ENCODE measurements around the gene PLCL1. TPM values are rescaled to one million over a fixed set of nuclear protein-coding genes. Genes with fewer than 3 reads are reported as not detected.

The PLCL1 gene
- total and polyA plus RNA-seq, 3 experiments from 2014 or later = 0.70 to 2.0 (median 0.71) TPM

DNA sequence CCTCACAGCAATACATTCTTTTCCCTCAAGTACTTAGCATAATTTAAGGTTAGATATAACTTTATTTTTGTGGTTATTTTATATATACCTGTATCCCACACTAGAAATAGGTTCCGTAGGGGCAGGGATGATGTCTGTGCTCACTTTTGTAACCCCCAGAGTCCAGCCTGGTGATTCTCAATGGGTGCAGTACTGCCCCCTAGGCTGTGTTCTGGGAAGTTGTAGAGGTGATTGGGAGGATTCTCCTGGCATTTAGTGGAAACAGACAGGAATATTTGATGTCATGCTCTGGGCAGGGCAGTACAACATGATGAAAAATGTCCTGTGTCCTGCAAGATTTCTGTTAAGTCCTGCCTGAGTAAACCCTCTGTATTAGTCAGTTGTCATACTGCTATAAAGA lies 333.3 kb downstream of the PLCL1 start:
- no peaks in the 10 kb centered on the region for H3K27me3 Mint-ChIP-seq
- H3K27me3 ChIP-seq (ENCODE audit: insufficient read depth, low read length, poor library complexity, severe bottlenecking) = no peaks in the 10 kb centered on the region
- no peak overlapping the region for H3K4me3 ChIP-seq (ENCODE audit: low read length)
- ChIA-PET POLR2A (no interaction called here), CTCF (no interaction called here)
- no peaks in the 10 kb centered on the region for H3K36me3 Mint-ChIP-seq
- H3K9me3 ChIP-seq (ENCODE audit: low read length) = no peaks in the 10 kb centered on the region
- no peak overlapping the region for H3K27ac ChIP-seq (ENCODE audit: low read depth, low read length)
- H3K4me1 ChIP-seq (ENCODE audit: insufficient read depth, low read length) = no peaks in the 10 kb centered on the region
- H3K4me3 Mint-ChIP-seq = no peak overlapping the region
- H3K4me1 Mint-ChIP-seq = no peaks in the 10 kb centered on the region
- H3K27ac Mint-ChIP-seq = no peak overlapping the region
- H3K36me3 ChIP-seq (ENCODE audit: insufficient read depth, low read length) = no peaks in the 10 kb centered on the region
- no peak for DNase-seq
- H3K9me3 Mint-ChIP-seq = no peaks in the 10 kb centered on the region

DNA sequence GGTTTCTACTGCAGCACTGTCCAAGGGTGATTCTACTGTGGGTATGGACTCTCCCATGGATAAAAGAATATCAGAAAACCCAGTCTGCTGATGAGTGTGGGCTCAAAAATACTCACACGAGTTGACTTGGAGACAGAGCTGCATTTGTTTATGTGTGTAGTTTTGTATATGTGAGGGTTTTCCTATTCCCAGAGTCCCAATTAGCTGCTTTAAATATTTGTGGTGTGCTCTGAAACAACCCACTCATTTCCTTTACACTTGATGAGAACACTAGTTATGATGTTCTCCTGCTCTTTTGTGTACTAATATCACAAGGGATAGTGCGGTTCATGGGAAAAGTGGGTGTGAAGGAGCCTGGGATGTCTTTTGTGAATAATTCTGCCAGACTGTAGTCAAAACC lies 337.3 kb downstream of the PLCL1 start:
- no peaks in the 10 kb centered on the region for H3K27me3 ChIP-seq (ENCODE audit: insufficient read depth, low read length, poor library complexity, severe bottlenecking)
- H3K27ac Mint-ChIP-seq = no peak overlapping the region
- no peaks in the 10 kb centered on the region for H3K36me3 ChIP-seq (ENCODE audit: insufficient read depth, low read length)
- POLR2A ChIA-PET = no interaction called here
- H3K9me3 ChIP-seq (ENCODE audit: low read length) = no peaks in the 10 kb centered on the region
- H3K4me1 ChIP-seq (ENCODE audit: insufficient read depth, low read length) = no peaks in the 10 kb centered on the region
- DNase-seq = no peak
- no peak overlapping the region for H3K4me3 ChIP-seq (ENCODE audit: low read length)
- no peaks in the 10 kb centered on the region for H3K27me3 Mint-ChIP-seq
- CTCF ChIA-PET = no interaction called here
- no peaks in the 10 kb centered on the region for H3K9me3 Mint-ChIP-seq
- H3K27ac ChIP-seq (ENCODE audit: low read depth, low read length) = no peak overlapping the region
- H3K36me3 Mint-ChIP-seq = no peaks in the 10 kb centered on the region
- H3K4me1 Mint-ChIP-seq = peaks cover 0 to 11% (median 3%) of the 10 kb centered on the region in 3 donors
- H3K4me3 Mint-ChIP-seq = no peak overlapping the region

DNA sequence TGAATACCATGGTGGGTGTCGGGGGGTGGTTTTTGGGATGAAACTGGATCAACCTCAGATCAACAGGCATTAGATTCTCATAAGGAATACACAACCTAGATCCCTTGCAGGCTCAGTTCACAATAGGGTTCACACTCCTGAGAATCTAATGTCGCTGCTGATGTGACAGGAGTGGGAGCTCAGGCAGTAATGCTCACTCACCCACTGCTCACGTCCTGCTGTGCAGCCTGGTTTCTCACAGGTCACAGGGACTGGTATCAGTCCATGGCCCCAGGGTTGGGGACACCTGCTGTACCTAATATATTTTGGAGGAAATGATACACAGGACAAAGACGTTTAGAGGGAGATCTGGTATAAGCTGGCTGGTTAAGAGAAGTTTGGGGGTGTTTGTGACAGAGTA lies 338.8 kb downstream of the PLCL1 start:
- Mint-ChIP-seq H3K27ac (no peak overlapping the region), H3K4me3 (no peak overlapping the region), H3K4me1 (peaks cover 0 to 11% (median 3%) of the 10 kb centered on the region in 3 donors), H3K36me3 (no peaks in the 10 kb centered on the region), H3K27me3 (no peaks in the 10 kb centered on the region), H3K9me3 (no peaks in the 10 kb centered on the region)
- POLR2A ChIA-PET = no interaction called here
- Histone ChIP-seq H3K4me1 (ENCODE audit: insufficient read depth, low read length) (no peaks in the 10 kb centered on the region), H3K4me3 (ENCODE audit: low read length) (no peak overlapping the region), H3K27me3 (ENCODE audit: insufficient read depth, low read length, poor library complexity, severe bottlenecking) (no peaks in the 10 kb centered on the region), H3K27ac (ENCODE audit: low read depth, low read length) (no peak overlapping the region), H3K9me3 (ENCODE audit: low read length) (no peaks in the 10 kb centered on the region), H3K36me3 (ENCODE audit: insufficient read depth, low read length) (no peaks in the 10 kb centered on the region)
- DNase-seq = no peak
- CTCF ChIA-PET = no interaction called here

DNA sequence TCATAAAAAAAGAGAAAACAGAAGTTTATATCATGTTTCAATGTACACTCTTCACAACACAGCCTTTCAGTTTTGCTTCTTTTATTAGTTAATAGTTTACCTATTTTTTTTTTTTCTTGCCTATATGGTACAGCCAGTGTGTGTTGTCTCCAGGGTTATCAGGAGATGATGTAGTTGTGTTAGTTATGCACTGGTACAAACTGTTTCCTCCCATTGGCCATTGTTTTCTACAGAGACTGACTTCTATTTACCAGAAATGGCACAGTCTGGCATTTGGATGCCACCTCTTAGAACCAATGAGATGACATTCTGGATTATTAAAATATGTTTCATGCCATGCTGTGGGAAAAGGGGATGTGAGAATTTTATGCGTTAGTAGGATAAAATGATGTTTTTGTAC lies 339.4 kb downstream of the PLCL1 start:
- H3K4me1 ChIP-seq (ENCODE audit: insufficient read depth, low read length) = no peaks in the 10 kb centered on the region
- ChIA-PET CTCF (no interaction called here), POLR2A (no interaction called here)
- H3K4me3 ChIP-seq (ENCODE audit: low read length) = no peak overlapping the region
- no peaks in the 10 kb centered on the region for H3K9me3 Mint-ChIP-seq
- no peaks in the 10 kb centered on the region for H3K36me3 ChIP-seq (ENCODE audit: insufficient read depth, low read length)
- DNase-seq = no peak
- H3K4me3 Mint-ChIP-seq = no peak overlapping the region
- no peaks in the 10 kb centered on the region for H3K27me3 ChIP-seq (ENCODE audit: insufficient read depth, low read length, poor library complexity, severe bottlenecking)
- peaks cover 0 to 3% (median 1%) of the 10 kb centered on the region in 3 donors for H3K36me3 Mint-ChIP-seq
- H3K27me3 Mint-ChIP-seq = no peaks in the 10 kb centered on the region
- no peaks in the 10 kb centered on the region for H3K9me3 ChIP-seq (ENCODE audit: low read length)
- peaks cover 0 to 11% (median 3%) of the 10 kb centered on the region in 3 donors for H3K4me1 Mint-ChIP-seq
- H3K27ac Mint-ChIP-seq = no peak overlapping the region
- H3K27ac ChIP-seq (ENCODE audit: low read depth, low read length) = no peak overlapping the region

DNA sequence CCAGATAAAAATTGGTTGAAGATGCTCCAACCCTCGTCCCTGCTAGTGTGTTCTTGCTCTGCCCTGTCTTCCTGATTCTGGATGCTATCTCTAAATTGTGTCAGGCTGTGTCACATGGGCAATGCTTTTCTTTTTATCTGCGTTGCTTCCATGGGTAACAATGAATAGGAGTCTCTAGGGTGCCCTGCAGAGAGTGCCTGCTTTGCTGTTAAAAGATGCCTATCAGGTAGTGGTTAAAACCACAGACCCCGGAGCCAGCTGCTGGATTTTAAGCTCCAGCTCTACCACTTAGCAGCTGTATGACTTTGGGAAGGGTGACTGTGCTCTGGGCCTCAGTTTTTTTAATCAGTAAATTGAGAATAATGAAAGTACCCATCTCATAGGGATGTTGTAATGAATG lies 340.3 kb downstream of the PLCL1 start:
- no peak for DNase-seq
- H3K36me3 ChIP-seq (ENCODE audit: insufficient read depth, low read length) = no peaks in the 10 kb centered on the region

DNA sequence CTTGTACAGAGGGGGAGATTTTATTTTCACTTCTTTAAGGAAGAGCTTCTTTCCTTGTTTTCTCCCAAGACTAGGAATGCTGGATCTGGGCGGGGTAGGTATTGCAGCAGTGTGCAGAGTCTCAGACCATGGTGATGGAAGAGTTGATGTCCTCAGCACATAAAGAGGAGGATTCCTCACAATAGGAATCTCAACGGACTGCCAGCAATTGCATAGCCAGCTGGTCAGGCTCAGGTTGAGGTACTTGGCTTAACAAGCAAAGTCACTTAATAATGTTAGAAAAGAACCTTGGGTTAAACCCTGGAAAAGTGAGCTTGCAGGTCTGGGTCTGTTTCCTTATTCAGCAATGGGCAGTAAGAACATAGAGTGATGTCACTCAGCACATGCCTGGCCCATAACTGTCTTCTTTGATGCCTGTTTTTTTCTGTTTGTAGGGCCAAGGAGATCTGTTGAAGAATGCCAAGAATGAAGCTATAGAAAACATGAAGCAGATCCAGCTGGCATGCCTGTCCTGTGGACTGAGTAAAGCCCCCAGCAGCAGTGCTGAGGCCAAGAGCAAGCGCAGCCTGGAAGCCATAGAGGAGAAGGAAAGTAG lies 342.1 kb downstream of the PLCL1 start:
- Mint-ChIP-seq H3K27ac (no peak overlapping the region), H3K27me3 (no peaks in the 10 kb centered on the region), H3K4me3 (no peak overlapping the region), H3K4me1 (peaks cover 0 to 11% (median 3%) of the 10 kb centered on the region in 3 donors), H3K9me3 (peaks cover 0 to 6% (median 0%) of the 10 kb centered on the region in 5 donors), H3K36me3 (peaks cover 2 to 5% (median 3%) of the 10 kb centered on the region in 3 donors)
- Histone ChIP-seq H3K27ac (ENCODE audit: low read depth, low read length) (no peak overlapping the region), H3K4me1 (ENCODE audit: insufficient read depth, low read length) (no peaks in the 10 kb centered on the region), H3K9me3 (ENCODE audit: low read length) (no peaks in the 10 kb centered on the region), H3K36me3 (ENCODE audit: insufficient read depth, low read length) (no peaks in the 10 kb centered on the region), H3K4me3 (ENCODE audit: low read length) (no peak overlapping the region), H3K27me3 (ENCODE audit: insufficient read depth, low read length, poor library complexity, severe bottlenecking) (no peaks in the 10 kb centered on the region)
- DNase-seq = no peak
- ChIA-PET CTCF (no interaction called here), POLR2A (no interaction called here)

More for the DNA sequence above, 340.3 kb downstream of the PLCL1 start:
- Mint-ChIP-seq H3K4me3 (no peak overlapping the region), H3K27me3 (no peaks in the 10 kb centered on the region), H3K27ac (peak overlapping the region in 1 of 8 donors; percentile 36), H3K4me1 (peaks cover 0 to 11% (median 3%) of the 10 kb centered on the region in 3 donors), H3K36me3 (peaks cover 0 to 3% (median 1%) of the 10 kb centered on the region in 3 donors), H3K9me3 (no peaks in the 10 kb centered on the region)
- Histone ChIP-seq H3K9me3 (ENCODE audit: low read length) (no peaks in the 10 kb centered on the region), H3K27me3 (ENCODE audit: insufficient read depth, low read length, poor library complexity, severe bottlenecking) (no peaks in the 10 kb centered on the region), H3K27ac (ENCODE audit: low read depth, low read length) (no peak overlapping the region), H3K4me3 (ENCODE audit: low read length) (no peak overlapping the region), H3K4me1 (ENCODE audit: insufficient read depth, low read length) (no peaks in the 10 kb centered on the region)
- POLR2A ChIA-PET = no interaction called here
- CTCF ChIA-PET = no interaction called here

DNA sequence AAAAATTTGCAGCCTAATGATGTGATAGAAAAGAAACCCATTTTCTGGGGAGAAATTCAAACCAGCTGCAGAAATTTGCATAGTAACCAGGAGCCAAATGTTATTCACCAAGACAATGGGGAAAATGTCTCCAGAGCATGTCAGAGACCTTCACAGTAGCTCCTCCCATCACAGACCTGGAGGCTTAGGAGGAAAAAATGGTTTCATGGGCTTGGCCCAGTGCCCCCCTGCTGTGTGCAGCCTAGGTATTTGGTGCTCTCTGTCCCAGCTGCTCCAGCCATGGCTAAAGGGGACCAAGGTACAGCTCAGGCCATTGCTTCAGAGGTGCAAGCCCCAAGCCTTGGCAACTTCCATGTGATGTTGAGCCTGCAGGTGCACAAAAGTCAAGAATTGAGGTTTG lies 352.9 kb downstream of the PLCL1 start:
- POLR2A ChIA-PET = no interaction called here
- Mint-ChIP-seq H3K4me1 (no peaks in the 10 kb centered on the region), H3K4me3 (no peak overlapping the region), H3K27me3 (no peaks in the 10 kb centered on the region), H3K27ac (no peak overlapping the region), H3K9me3 (peaks cover 6 to 27% (median 12%) of the 10 kb centered on the region in 5 donors), H3K36me3 (peaks cover 0 to 3% (median 2%) of the 10 kb centered on the region in 3 donors)
- DNase-seq = no peak
- Histone ChIP-seq H3K9me3 (ENCODE audit: low read length) (no peaks in the 10 kb centered on the region), H3K27me3 (ENCODE audit: insufficient read depth, low read length, poor library complexity, severe bottlenecking) (no peaks in the 10 kb centered on the region), H3K4me3 (ENCODE audit: low read length) (no peak overlapping the region), H3K27ac (ENCODE audit: low read depth, low read length) (no peak overlapping the region), H3K4me1 (ENCODE audit: insufficient read depth, low read length) (no peaks in the 10 kb centered on the region), H3K36me3 (ENCODE audit: insufficient read depth, low read length) (peaks cover under 1% of the 10 kb centered on the region)
- CTCF ChIA-PET = no interaction called here

DNA sequence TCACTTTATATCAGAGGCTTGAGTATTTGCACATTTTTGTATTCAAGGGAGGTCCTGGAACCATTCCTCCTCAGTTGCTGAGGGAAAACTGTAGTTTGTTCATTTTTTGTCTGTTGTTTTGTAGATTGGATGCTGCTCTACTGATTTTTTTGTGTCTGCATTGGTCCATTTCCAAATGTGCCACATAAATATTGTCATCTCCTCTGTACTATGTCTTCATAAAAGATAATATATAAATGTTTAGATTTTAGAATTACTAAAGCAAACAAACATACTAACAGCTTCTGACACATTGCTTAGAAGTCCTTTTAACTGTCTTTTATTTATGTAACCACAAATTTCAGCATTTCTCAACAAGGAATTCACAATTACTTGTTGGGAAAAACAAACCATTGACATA lies 356.8 kb downstream of the PLCL1 start:
- ChIA-PET POLR2A (no interaction called here), CTCF (interaction anchor here (0.5 kb wide), 1 partner anchor 254 kb away, joined by 3 read pairs; no protein-coding TSS in a partner anchor)
- no peaks in the 10 kb centered on the region for H3K27me3 ChIP-seq (ENCODE audit: insufficient read depth, low read length, poor library complexity, severe bottlenecking)
- H3K4me1 Mint-ChIP-seq = no peaks in the 10 kb centered on the region
- peaks cover 0 to 1% of the 10 kb centered on the region in 2 donors for H3K27me3 Mint-ChIP-seq
- H3K4me1 ChIP-seq (ENCODE audit: insufficient read depth, low read length) = no peaks in the 10 kb centered on the region
- no peak overlapping the region for H3K27ac ChIP-seq (ENCODE audit: low read depth, low read length)
- no peak overlapping the region for H3K4me3 ChIP-seq (ENCODE audit: low read length)
- no peak for DNase-seq
- peaks cover 0 to 2% (median 0%) of the 10 kb centered on the region in 3 donors for H3K36me3 Mint-ChIP-seq
- no peak overlapping the region for H3K4me3 Mint-ChIP-seq
- no peaks in the 10 kb centered on the region for H3K9me3 ChIP-seq (ENCODE audit: low read length)
- H3K36me3 ChIP-seq (ENCODE audit: insufficient read depth, low read length) = no peaks in the 10 kb centered on the region
- H3K27ac Mint-ChIP-seq = no peak overlapping the region
- peaks cover 6 to 21% (median 10%) of the 10 kb centered on the region in 5 donors for H3K9me3 Mint-ChIP-seq

Data from CD8-positive, alpha-beta memory T cell (primary cell).